Panc1 (cell line): ENCODE data around the gene MLANA. TPM values are rescaled to one million over a fixed set of nuclear protein-coding genes. Genes with fewer than 3 reads are reported as not detected.

Source experiments
- ATAC-seq: fragments of 200-7000 bp; cut with Tn5 transposase; 2 replicates; pipeline ENCODE4 v1.9.1; 2020; ENCODE audit warnings: mild to moderate bottlenecking, moderate library complexity
- BruUV-seq: library from RNA; stranded (reverse); fragments of 400-500 nt; replicated peaks from 2 replicates; lab custom pipeline; 2021; lab: Mats Ljungman, UMichigan
- CTCF ChIA-PET: fragments of 300-600 bp; sonication (Branson Sonifier 250); formaldehyde crosslinking; loops from one replicate; lab custom pipeline; 2022; ENCODE audit warnings: antibody characterized with exemption; lab: Charles Lee
- POLR2A ChIA-PET: fragments of 300-600 bp; sonication (Branson Sonifier 250); formaldehyde crosslinking; loops from one replicate; lab custom pipeline; 2022; ENCODE audit warnings: antibody characterized with exemption; lab: Charles Lee
- DNase-seq: peaks from one replicate; pipeline ENCODE4 v3.0.0-alpha.2; 2010; ENCODE audit warnings: low read depth, low spot score
- H3K27ac ChIP-seq: 2 replicates; pipeline ENCODE4 v1.5.1; 2011; ENCODE audit warnings: mild to moderate bottlenecking, low read length, inconsistent platforms
- H3K27me3 ChIP-seq: fragments of 200-500 bp; sonication (Bioruptor generic); 2 replicates; pipeline ENCODE4 v1.6.0; 2014; ENCODE audit warnings: low read length, inconsistent platforms; ENCODE audit not compliant: control insufficient read depth, insufficient read depth
- H3K36me3 ChIP-seq: fragments of 200-500 bp; sonication (Bioruptor generic); 2 replicates; pipeline ENCODE4 v1.5.1; 2014; ENCODE audit warnings: inconsistent platforms, mild to moderate bottlenecking, low read length, moderate library complexity; ENCODE audit not compliant: control insufficient read depth, insufficient read depth
- H3K4me1 ChIP-seq: 2 replicates; pipeline ENCODE4 v1.5.1; 2011; ENCODE audit warnings: inconsistent platforms, mild to moderate bottlenecking, low read length, moderate library complexity; ENCODE audit not compliant: control insufficient read depth, insufficient read depth
- H3K4me3 ChIP-seq, 2 experiments: 2 replicates each; pipeline ENCODE4 v1.5.1; 2011 to 2012; ENCODE audit warnings: low read depth in 2 of 2, low read length in 2 of 2, mild to moderate bottlenecking in 2 of 2, inconsistent platforms in 1 of 2, moderate library complexity in 1 of 2
- H3K9me3 ChIP-seq: fragments of 200-500 bp; sonication (Bioruptor generic); 2 replicates; pipeline ENCODE4 v1.5.1; 2014; ENCODE audit warnings: low read depth, mild to moderate bottlenecking, inconsistent platforms, low read length, moderate library complexity; ENCODE audit not compliant: control insufficient read depth, insufficient read depth
- CTCF ChIP-seq: fragments of 450-650 bp; IDR thresholded peaks from 2 replicates; pipeline ENCODE4 v1.5.1; 2017; ENCODE audit warnings: mild to moderate bottlenecking
- POLR2AphosphoS5 ChIP-seq: IDR thresholded peaks from 2 replicates; pipeline ENCODE4 v1.6.1; 2012; ENCODE audit warnings: mild to moderate bottlenecking, low read depth, low read length, moderate library complexity
- REST ChIP-seq, 2 experiments: IDR thresholded peaks; 2 replicates each; pipeline ENCODE4 v1.6.1; 2011 to 2012; ENCODE audit warnings: low read depth in 2 of 2, control low read depth in 1 of 2, low read length in 1 of 2, mild to moderate bottlenecking in 1 of 2, moderate library complexity in 1 of 2; ENCODE audit not compliant: insufficient read depth in 1 of 2
- SIN3A ChIP-seq: IDR thresholded peaks from 2 replicates; pipeline ENCODE4 v1.6.1; 2012; ENCODE audit warnings: low read depth, mild to moderate bottlenecking, low read length, moderate library complexity, borderline replicate concordance; ENCODE audit not compliant: insufficient read depth
- TCF7L2 ChIP-seq: IDR thresholded peaks from 2 replicates; pipeline ENCODE4 v1.6.1; 2011; ENCODE audit warnings: mild to moderate bottlenecking, low read depth, low read length, inconsistent platforms
- in situ Hi-C: cut with HindIII; loops from 2 replicates; pipeline ENCODE4 v1.10.0; 2016; ENCODE audit warnings: low sequenced_read_pairs, low pct_unique_long_range_greater_than_20kb
- intact Hi-C: fragments of 100-400 bp; cut with micrococcal nuclease; formaldehyde crosslinking; loops from one replicate; pipeline ENCODE4 v1.10.0; 2022; ENCODE audit not compliant: unreplicated experiment
- total RNA-seq: library from RNA; stranded (reverse); gene quantifications from one replicate; pipeline ENCODE4 v1.2.1, GENCODE V29; 2021; ENCODE audit not compliant: unreplicated experiment

The MLANA gene
- total RNA-seq, 1 experiment from 2014 or later = not detected

DNA sequence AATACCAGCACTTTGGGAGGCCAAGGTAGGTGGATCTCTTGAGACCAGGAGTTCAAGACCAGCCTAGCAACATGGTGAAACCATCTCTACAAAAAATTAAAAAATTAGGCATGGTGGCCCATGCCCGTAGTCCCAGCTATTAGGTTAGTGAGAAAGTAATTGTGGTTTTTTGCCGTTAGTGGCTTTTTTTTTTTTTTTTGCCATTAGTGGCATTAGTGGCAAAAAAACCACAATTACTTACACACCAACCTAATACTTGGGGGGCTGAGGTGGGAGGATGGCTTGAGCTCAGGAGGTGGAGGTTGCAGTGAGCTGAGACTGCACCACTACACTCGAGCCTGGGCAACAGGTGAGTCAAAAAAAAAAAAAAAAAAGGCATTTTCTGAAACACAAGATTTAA lies 27.8 kb downstream of the MLANA start:
- H3K27ac ChIP-seq = no peak overlapping the region
- ATAC-seq (no peak), DNase-seq (no peak)
- POLR2A ChIA-PET = no interaction called here
- CTCF ChIA-PET = interaction anchor here (0.6 kb wide), 1 partner anchor 106 kb away, joined by 3 read pairs; no protein-coding TSS in a partner anchor
- H3K27me3 ChIP-seq = no peaks in the 10 kb centered on the region
- H3K9me3 ChIP-seq = no peaks in the 10 kb centered on the region
- no peak overlapping the region for H3K4me3 ChIP-seq
- TF ChIP-seq CTCF (no peak), SIN3A (no peak), POLR2AphosphoS5 (no peak), REST (IDR thresholded peaks at IDR 0.05; ENCODE audit: insufficient read depth in 1 of 2, low read depth in 2 of 2, low read length in 1 of 2) (no peak), TCF7L2 (no peak)
- in situ Hi-C loops = no loop called here
- H3K4me1 ChIP-seq = no peaks in the 10 kb centered on the region
- no TSS peak for BruUV-seq
- intact Hi-C loops = no loop called here
- no peaks in the 10 kb centered on the region for H3K36me3 ChIP-seq

GRCh38 chr9:5920860-5921328 lies 30.2 kb downstream of the MLANA start:
- intact Hi-C loops = no loop called here
- no peak overlapping the region for H3K4me3 ChIP-seq
- CTCF ChIA-PET = no interaction called here
- no peak overlapping the region for H3K27ac ChIP-seq
- in situ Hi-C loops = no loop called here
- POLR2A ChIA-PET = no interaction called here
- TF ChIP-seq CTCF (no peak), REST (IDR thresholded peaks at IDR 0.05; ENCODE audit: insufficient read depth in 1 of 2, low read depth in 2 of 2, low read length in 1 of 2) (no peak), TCF7L2 (no peak), SIN3A (no peak)
- no peaks in the 10 kb centered on the region for H3K9me3 ChIP-seq
- H3K4me1 ChIP-seq = no peaks in the 10 kb centered on the region
- no peaks in the 10 kb centered on the region for H3K27me3 ChIP-seq
- no peaks in the 10 kb centered on the region for H3K36me3 ChIP-seq
- BruUV-seq = no TSS peak
- DNase-seq = no peak
- ATAC-seq = no peak
